Right cardiac atrium (tissue), 5 donors: Measurements from ENCODE around the gene TYRO3. TPM values are rescaled to one million over a fixed set of nuclear protein-coding genes. Genes with fewer than 3 reads are reported as not detected.

Source experiments
- ATAC-seq, 2 donors: fragments of 200-7000 bp; cut with Tn5 transposase; one replicate each; pipeline versions ENCODE4 v1.8.0 to v1.9.1; 2020; ENCODE audit warnings: moderate library complexity in 2 of 2, mild to moderate bottlenecking in 1 of 2
- DNase-seq, 3 donors: peaks; one replicate each; pipeline ENCODE4 v3.0.0-alpha.2; 2020
- H3K27ac ChIP-seq: one replicate; pipeline ENCODE4 v1.5.1; 2013; ENCODE audit warnings: mild to moderate bottlenecking, low read length, control low read depth, moderate library complexity
- H3K27me3 ChIP-seq: one replicate; pipeline ENCODE4 v1.6.1; 2013; ENCODE audit not compliant: control insufficient read depth, insufficient read depth
- H3K4me1 ChIP-seq: one replicate; pipeline ENCODE4 v1.6.1; 2013; ENCODE audit warnings: low read length; ENCODE audit not compliant: control insufficient read depth, insufficient read depth
- H3K4me3 ChIP-seq: one replicate; pipeline ENCODE4 v1.5.1; 2013; ENCODE audit warnings: low read length, control low read depth
- H3K9me3 ChIP-seq: one replicate; pipeline ENCODE4 v1.6.1; 2013; ENCODE audit warnings: low read length; ENCODE audit not compliant: control insufficient read depth
- WGBS: extraction: QIAGEN DNeasy Blood & Tissue Kit; methylation state at CpG from one replicate; pipeline ENCODE4 v1.1.7; 2013; 5-methylcytosine and 5-hydroxymethylcytosine counted together
- intact Hi-C, 4 donors: fragments of 100-400 bp; cut with DNase I; formaldehyde crosslinking; loops; one replicate each; pipeline versions ENCODE4 v1.11.0 to v1.14.0; 2022 to 2023
- polyA plus RNA-seq: library from polyadenylated mRNA; stranded (reverse); fragments of 200-250 nt; gene quantifications from one replicate; pipeline ENCODE4 v1.2.3, GENCODE V29; 2013
- total RNA-seq, 4 donors: library from RNA; stranded (reverse); fragmentation: NEBNext Ultra II Directional; extraction: Animal tissue kit (Norgen Biotek cat#: 25700); gene quantifications; one replicate each; pipeline ENCODE4 v1.2.1, GENCODE V29; 2021
- donor health status: healthy with polysubstance abuse.
- donor health status: DM: no; HTN: yes; CAD: no.
- donor health status: DM: no; HTN: no; CAD: no.
- donor health status: DM: no; HTN: yes; CAD: no; lungs with severe emphysema.
- donor health status: DM: yes; HTN: yes; CAD: no.

Gene TYRO3
- total and polyA plus RNA-seq, 5 donors = 5.4 to 11.3 (median 6.8) TPM

GRCh38 chr15:41521614-41522013, 37.4 kb upstream of the TYRO3 start:
- H3K4me3 ChIP-seq = no peak overlapping the region
- no peak overlapping the region for H3K27ac ChIP-seq
- no peaks in the 10 kb centered on the region for H3K4me1 ChIP-seq
- DNase-seq (no peak), ATAC-seq (no peak)
- H3K27me3 ChIP-seq = no peaks in the 10 kb centered on the region
- 81% methylated on average over 9 of the region's 9 CpGs for WGBS
- H3K9me3 ChIP-seq = no peaks in the 10 kb centered on the region
- intact Hi-C loops = no loop called here

GRCh38 chr15:41523097-41523496, 35.9 kb upstream of the TYRO3 start:
- no peaks in the 10 kb centered on the region for H3K27me3 ChIP-seq
- H3K27ac ChIP-seq = no peak overlapping the region
- H3K4me1 ChIP-seq = no peaks in the 10 kb centered on the region
- no peaks in the 10 kb centered on the region for H3K9me3 ChIP-seq
- 91% methylated on average over 5 of the region's 5 CpGs for WGBS
- DNase-seq = no peak
- peak in 1 of 2 donors; percentile 10 for ATAC-seq
- intact Hi-C loops = no loop called here
- no peak overlapping the region for H3K4me3 ChIP-seq

- intact Hi-C loops = no loop called here
- Histone ChIP-seq H3K9me3 (no peaks in the 10 kb centered on the region), H3K27me3 (no peaks in the 10 kb centered on the region), H3K27ac (no peak overlapping the region), H3K4me1 (no peaks in the 10 kb centered on the region), H3K4me3 (no peak overlapping the region)
- 69% methylated on average over 6 of the region's 6 CpGs for WGBS
- DNase-seq (no peak), ATAC-seq (no peak)
Observed at GRCh38 chr15:41530363-41530956, 28.6 kb upstream of the TYRO3 start.

GRCh38 chr15:41535544-41535943, 23.5 kb upstream of the TYRO3 start:
- WGBS = 93% methylated on average over 1 of the region's 1 CpG
- no peak for ATAC-seq
- Histone ChIP-seq H3K4me1 (no peaks in the 10 kb centered on the region), H3K4me3 (no peak overlapping the region), H3K9me3 (no peaks in the 10 kb centered on the region), H3K27me3 (no peaks in the 10 kb centered on the region), H3K27ac (no peak overlapping the region)
- no peak for DNase-seq
- intact Hi-C loops = no loop called here

- intact Hi-C loops = no loop called here
- no peaks in the 10 kb centered on the region for H3K27me3 ChIP-seq
- DNase-seq (peak in 1 of 3 donors; percentile 26), ATAC-seq (no peak)
- no peaks in the 10 kb centered on the region for H3K9me3 ChIP-seq
- no peak overlapping the region for H3K27ac ChIP-seq
- H3K4me1 ChIP-seq = no peaks in the 10 kb centered on the region
- no peak overlapping the region for H3K4me3 ChIP-seq
- 89% methylated on average over 11 of the region's 11 CpGs for WGBS
Observed at GRCh38 chr15:41536866-41537265, 22.1 kb upstream of the TYRO3 start.

- H3K4me3 ChIP-seq = peak overlapping the region; percentile 76
- H3K27me3 ChIP-seq = no peaks in the 10 kb centered on the region
- no peaks in the 10 kb centered on the region for H3K9me3 ChIP-seq
- ATAC-seq = no peak
- no peaks in the 10 kb centered on the region for H3K4me1 ChIP-seq
- intact Hi-C loops = no loop called here
- WGBS = 5% methylated on average over 8 of the region's 8 CpGs
- H3K27ac ChIP-seq = peak overlapping the region; percentile 55
- DNase-seq = peak in 1 of 3 donors; percentile 14
Observed at GRCh38 chr15:41543521-41543870, 15.5 kb upstream of the TYRO3 start.

GRCh38 chr15:41544650-41545015, 14.4 kb upstream of the TYRO3 start:
- intact Hi-C loops = no loop called here
- DNase-seq (peak in 2 of 3 donors; percentile 57 to 73), ATAC-seq (peak; percentile 42 to 59)
- H3K27me3 ChIP-seq = no peaks in the 10 kb centered on the region
- no peaks in the 10 kb centered on the region for H3K9me3 ChIP-seq
- WGBS = 68% methylated on average over 15 of the region's 15 CpGs
- no peaks in the 10 kb centered on the region for H3K4me1 ChIP-seq
- no peak overlapping the region for H3K27ac ChIP-seq
- no peak overlapping the region for H3K4me3 ChIP-seq

- no peak overlapping the region for H3K27ac ChIP-seq
- ATAC-seq = no peak
- H3K4me3 ChIP-seq = no peak overlapping the region
- no peaks in the 10 kb centered on the region for H3K27me3 ChIP-seq
- H3K9me3 ChIP-seq = no peaks in the 10 kb centered on the region
- 94% methylated on average over 3 of the region's 3 CpGs for WGBS
- no peak for DNase-seq
- H3K4me1 ChIP-seq = no peaks in the 10 kb centered on the region
- intact Hi-C loops = no loop called here
Observed at GRCh38 chr15:41545218-41545617, 13.8 kb upstream of the TYRO3 start.

- no peak overlapping the region for H3K4me3 ChIP-seq
- H3K27me3 ChIP-seq = no peaks in the 10 kb centered on the region
- 85% methylated on average over 13 of the region's 13 CpGs for WGBS
- ATAC-seq = no peak
- no peaks in the 10 kb centered on the region for H3K9me3 ChIP-seq
- H3K27ac ChIP-seq = no peak overlapping the region
- DNase-seq = no peak
- intact Hi-C loops = no loop called here
- H3K4me1 ChIP-seq = no peaks in the 10 kb centered on the region
Observed at GRCh38 chr15:41546851-41547786, 11.9 kb upstream of the TYRO3 start.

GRCh38 chr15:41550066-41550775, 8.8 kb upstream of the TYRO3 start:
- ATAC-seq (no peak), DNase-seq (no peak)
- no peak overlapping the region for H3K27ac ChIP-seq
- no peaks in the 10 kb centered on the region for H3K27me3 ChIP-seq
- 87% methylated on average over 9 of the region's 9 CpGs for WGBS
- intact Hi-C loops = no loop called here
- no peaks in the 10 kb centered on the region for H3K9me3 ChIP-seq
- H3K4me3 ChIP-seq = no peak overlapping the region
- no peaks in the 10 kb centered on the region for H3K4me1 ChIP-seq

DNA sequence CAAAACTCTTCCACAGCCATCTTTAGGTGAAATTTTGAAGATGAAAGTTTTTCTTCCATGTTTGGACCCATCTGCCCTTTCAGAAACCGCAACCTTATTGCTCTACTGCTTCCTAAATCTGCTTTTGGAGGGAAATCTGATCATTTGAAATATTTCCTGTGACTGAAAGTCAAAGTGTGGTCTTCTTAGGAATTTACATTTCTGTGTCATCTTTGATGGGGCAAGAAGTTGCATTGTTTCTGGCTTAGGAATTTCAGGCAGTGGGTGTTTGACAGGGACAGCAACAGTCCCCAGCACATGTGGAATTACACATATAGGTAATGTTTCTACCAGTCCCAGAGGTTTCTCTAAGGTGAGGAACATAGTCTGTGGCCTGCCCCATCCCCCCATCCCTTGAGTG, 5.3 kb upstream of the TYRO3 start:
- no peak overlapping the region for H3K27ac ChIP-seq
- no peak for ATAC-seq

More for the DNA sequence above, 5.3 kb upstream of the TYRO3 start:
- H3K27me3 ChIP-seq = no peaks in the 10 kb centered on the region
- 94% methylated on average over 1 of the region's 1 CpG for WGBS
- H3K4me1 ChIP-seq = no peaks in the 10 kb centered on the region
- intact Hi-C loops = no loop called here
- no peaks in the 10 kb centered on the region for H3K9me3 ChIP-seq
- H3K4me3 ChIP-seq = no peak overlapping the region
- no peak for DNase-seq
